Amygdala (tissue), 56 donors: ENCODE measurements around the gene AMDHD2.

Source experiments
- DNase-seq, 56 donors: peaks; one replicate each; lab custom pipeline; 2025; lab: John Stamatoyannopoulos, UW

The AMDHD2 gene

DNA sequence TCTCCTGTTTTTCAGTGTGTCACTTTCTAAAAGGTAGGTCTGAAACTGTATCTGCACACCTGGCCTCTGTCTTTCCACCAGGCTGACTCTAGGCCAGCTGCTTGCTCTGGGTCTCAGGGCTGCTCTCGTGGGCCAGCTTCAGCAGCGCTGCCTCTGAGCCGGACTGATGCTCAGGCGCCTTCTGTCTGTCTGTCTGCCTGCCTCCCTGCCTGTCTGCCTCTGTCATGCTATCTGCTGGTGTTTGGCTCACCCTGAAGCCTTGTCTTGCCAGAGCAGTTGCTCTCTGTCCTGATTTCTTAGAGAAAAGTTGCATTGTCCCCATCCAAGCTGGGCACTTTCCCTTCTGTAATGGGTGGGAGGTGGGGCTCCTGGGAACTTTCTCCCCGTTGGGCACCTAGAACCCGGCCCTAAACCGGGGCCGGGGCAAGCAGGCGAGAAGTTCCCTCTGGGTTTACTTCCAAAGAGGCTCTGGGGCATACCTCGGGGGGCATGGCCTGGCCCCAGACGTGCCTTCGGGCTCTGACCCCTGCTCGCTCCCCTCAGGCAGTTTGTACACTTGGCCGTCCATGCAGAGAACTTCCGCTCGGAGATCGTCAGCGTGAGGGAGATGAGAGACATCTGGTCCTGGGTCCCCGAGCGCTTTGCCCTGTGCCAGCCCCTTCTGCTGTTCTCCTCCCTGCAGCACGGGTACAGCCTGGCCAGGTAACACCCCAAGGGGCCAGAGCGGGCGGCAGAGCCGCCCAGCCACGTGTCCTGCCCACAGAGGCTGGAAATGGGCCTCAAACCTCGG, 22.3 kb upstream of the AMDHD2 start:
- no peak for DNase-seq

DNA sequence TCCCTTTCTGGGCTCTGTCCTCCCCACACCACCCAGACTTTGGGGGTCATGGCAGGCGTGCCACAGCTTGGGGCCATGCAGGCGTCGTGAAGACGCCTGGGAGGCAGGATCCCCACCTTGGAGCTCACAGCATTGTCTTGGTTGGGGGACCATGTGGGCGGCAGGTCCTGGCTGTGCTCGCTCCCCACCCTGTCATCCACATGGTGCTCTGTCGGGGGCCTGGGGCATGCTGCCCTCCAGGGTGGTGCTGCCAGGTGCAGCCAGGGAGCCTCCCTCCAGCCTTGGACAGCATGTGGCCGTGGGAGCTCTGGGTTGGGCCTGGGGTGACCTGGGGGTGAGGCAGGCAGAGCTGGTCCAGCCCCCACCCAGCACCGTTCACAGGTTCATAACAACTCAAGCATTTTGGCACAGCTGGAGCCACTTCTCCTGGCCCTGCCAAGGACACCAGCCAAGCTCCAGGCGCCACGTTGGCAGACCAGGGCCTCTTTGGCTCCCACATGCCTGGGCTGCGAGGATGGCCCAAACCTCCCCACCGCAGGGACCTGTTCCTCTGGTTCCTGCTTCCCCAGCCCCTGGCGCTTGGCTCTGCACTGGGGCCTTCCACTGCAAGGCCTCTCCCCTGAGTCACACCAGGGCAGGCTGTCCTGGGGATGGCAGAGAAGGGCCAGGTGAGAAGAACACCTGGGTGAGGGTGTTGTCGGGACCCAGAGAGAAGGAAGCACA, 21.5 kb upstream of the AMDHD2 start:
- no peak for DNase-seq

DNA sequence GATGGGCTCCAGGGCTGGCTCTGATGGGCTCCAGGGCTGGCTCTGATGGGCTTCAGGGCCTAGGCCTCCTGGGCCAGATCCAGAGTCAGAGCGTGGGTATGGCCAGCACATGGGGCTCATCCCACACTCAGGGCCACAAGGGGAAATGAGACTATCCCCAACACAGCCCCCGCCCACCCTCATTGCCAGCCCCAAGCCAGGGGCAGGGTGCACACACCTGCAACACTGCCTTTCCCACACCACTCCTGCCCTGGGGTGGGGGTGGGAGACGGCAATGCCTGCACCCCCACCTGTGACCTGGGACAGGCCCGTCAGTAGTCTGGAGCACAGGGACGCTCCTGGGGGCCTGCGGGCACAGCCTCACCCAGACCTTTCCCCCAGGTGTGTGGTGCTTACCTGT, 20.7 kb upstream of the AMDHD2 start:
- DNase-seq: no peak

DNA sequence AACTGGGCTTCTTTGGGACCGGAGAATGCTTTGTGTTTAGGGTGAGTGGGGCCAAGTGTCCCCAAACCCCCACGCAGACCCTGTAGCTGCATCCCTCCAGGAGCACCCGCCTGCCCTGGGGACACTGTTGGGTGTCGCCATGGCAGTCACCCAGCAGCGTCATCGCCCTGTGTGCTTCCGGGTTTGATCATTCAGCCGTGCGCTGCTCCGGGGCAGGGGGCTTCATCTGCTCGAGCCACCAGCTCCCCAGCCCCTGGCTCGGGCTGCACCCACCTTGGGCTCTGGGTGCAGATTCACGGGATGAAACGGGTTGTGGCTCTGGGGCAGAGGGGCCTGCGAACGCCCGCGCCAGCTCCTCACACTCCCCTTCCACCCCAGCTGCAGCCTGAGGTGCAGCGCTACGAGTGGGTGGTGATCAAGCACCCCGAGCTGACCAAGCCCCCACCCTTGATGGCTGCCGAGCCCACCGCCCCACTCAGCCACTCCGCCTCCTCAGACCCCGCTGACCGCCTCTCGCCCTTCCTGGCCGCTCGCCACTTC, 20.2 kb upstream of the AMDHD2 start:
- no peak for DNase-seq

DNA sequence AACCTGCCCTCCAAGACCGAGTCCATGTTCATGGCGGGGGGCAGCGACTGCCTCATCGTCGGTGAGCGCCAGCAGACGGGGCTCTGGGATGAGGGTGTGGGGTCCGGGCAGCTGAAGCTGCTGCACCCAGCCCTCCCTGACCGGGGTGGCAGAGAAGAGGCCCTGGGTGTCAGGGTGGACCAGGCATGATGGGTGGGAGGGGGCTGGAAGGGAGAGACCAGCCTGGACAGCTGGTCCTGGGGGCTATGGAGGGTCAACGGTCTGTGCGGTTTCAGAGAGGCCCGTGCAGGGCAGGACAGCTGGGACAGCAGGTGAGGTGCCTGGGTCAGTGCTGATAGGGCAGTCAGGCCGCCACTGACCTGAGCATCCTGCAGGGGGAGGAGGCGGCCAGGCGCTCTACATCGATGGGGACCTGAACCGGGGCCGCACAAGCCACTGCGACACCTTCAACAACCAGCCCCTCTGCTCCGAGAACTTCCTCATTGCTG, 19.7 kb upstream of the AMDHD2 start:
- DNase-seq: no peak

DNA sequence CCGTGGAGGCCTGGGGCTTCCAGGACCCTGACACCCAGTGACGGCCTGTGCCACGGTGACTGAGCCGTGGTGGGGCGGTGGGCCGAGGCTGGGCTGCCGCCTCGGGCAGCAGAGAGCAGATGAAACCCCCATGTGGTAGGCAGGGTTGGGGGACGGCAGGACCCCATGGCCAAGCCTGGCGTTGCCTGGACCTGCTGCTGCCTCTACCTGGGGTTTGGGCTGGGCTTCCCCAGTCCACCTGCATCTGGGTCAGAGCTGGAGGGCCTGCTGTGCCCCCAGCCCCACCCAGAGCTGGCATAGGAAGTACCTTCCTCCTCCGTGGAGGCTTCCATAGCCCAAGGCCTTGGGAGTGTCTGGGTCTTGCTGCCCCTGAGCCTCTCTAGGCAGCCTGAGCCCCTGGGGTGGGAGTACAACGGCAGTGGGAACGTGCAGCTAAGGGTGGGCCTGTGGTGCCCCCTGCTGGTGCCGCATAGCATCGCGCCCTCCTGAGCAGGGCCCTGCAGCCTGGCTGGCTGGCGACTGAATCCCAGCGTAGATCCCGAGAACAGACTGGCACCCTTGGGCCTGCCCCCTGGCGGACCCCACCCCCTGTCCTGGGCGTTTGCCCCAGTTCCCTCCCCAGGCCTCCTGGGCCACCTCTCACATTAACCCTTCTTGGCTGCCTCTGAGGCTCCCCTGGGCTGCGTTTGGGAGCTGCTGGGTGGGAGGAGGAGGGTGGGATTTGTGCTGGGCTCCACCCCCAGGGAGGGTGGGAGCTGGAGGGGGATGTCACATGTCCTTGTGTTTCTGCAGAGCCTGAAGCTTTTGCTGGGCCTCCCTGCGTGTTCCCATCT, 19.0 kb upstream of the AMDHD2 start:
- peak; percentile 53 to 97 (median 87) for DNase-seq

DNA sequence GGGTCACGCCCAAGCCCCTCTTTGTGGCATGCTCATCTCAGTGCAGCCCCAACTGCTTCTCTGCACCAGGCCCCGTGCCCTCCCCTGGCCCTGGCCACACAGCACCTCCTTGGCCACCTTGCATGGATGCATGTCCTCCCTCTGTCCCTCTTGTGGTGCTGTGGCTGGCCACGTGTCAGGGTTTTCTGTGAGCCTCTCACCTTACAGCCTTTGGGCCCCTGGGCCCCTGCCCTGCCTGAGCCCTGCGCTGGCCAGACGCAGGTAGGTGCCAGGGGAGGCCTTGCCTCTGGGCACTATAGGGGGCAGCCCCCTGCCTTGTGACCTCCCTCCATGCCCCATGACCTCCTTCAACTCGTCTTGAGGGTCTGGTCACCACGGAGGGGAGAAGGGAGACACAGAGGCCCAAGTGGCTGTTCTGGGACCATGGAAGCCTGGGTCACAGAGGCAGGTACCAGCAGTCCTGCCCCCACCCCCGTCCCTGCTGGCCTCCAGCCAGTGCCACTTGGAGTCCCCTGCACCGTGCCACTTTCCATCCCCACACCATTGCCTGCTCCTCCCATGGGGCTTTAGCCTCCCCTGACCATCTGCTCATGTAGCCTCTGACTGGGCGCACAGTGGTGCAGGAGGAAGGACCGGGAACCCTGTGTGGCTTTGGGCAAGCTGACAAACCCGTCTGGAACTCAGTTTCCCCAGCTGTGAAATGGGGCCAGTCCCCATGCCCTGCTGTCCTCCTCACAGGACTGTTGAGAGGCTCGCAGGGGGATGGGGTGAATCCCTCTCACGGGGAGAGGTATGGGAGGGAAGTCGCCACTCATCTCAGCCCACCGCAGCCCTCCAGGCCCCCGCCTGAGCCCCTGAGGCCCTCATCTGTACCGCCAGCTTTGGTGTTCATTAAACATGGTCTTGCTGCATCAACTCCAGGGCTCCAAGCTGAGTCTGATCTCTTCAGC, 17.9 kb upstream of the AMDHD2 start:
- DNase-seq: no peak

DNA sequence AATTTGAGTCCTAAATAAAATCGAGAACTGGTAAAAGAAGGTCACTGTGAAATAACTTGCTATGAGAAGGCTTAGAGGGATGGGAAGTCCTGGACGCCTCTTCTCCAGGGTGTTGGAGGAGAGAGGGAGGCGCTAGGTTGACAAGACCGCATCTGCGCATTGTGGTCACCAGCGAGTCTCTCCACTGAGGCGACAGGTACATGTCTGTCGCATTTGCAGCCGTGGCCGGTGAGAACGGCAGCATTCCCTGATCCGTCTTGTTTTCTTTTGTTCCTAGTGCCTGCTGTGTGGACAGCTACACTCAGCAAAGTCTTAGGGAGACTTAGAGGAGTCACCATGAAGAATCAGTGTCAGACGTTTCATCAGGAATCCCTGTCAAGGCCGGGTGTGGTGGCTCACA, 14.5 kb upstream of the AMDHD2 start:
- DNase-seq: no peak

DNA sequence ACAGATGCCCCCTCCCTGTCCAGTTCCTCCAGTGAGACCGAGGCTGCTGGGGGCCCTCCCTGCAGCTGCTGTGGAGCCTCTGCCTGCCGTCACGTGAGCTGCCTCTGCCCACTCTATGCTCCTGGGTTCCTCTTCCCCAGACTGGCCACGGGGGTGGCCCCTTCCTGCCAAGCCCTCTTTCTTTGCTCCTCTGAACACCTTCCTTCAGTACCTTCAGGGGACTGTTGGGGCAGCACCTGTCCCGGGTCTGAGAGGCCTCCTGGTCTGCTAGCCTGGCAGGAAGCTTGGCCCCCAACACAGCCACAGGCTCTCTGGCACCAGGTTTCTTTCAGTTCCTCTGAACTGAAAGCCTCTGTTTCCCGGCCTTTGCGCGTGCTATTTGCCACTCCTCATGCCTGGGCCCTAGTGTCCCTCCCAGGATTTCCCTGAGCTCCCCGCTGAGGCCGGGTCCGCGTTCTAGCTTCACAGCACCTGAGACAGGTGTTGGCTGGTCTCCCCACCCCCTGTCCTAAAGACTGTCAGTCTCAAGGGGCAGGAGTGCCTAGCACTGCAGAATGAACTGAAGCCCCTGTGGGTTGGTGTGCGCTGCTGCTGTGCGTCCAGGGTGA, 13.0 kb upstream of the AMDHD2 start:
- peak in 4 of 56 donors; percentile 9 to 33 (median 28) for DNase-seq

DNA sequence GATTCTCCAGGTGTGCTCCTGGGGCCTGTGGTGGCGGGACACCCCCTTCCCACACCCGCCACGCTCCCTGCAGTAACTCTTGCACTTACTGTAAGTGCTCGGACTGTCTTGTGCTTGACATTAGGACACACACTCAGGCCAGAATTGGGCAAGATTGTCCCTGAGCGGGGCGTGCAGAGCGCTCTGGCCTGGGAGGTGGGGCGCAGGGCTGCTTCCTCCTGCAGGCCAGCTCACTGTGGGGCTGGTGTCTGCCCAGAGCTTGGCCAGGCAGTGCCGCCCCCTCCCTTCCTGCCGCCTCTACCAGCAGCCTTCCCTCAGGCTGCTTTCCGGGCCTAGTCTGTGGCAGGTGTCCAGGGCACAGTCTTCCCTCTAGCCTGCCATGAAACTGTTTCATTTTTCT, 12.5 kb upstream of the AMDHD2 start:
- DNase-seq: no peak

DNA sequence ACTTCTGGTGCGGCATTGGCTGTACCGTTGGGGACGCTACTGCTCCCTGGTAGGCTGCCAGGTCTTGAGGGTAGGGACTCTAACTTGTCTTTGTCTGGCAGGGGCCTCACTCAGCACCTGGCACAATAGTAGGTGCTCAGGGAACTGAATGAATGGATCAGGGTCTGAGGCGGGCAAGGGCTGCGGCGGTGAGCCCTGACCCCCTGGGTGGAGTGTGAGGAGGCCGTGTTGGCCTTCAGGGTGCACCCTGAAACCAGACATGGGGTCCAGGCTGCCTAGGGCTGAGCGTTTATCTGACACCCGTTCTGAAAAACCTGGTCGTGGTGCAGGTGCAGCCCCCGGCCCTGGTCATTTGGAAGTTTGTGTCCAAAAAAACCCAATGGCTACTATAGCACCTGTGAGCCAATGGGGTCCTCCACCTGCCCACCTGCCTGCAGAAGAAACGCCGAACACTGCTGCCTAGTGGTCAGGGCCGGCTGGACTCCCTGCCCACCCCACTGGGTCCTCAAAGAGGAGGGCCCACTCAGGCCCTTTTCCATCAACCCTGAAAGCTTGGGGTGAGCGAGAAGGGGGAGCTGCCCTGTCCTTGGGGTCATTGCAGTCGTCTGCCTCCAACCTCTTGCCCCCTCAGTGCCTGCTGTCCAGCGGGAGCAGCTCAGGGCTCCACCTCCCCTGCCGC, 11.3 kb upstream of the AMDHD2 start:
- DNase-seq: no peak

DNA sequence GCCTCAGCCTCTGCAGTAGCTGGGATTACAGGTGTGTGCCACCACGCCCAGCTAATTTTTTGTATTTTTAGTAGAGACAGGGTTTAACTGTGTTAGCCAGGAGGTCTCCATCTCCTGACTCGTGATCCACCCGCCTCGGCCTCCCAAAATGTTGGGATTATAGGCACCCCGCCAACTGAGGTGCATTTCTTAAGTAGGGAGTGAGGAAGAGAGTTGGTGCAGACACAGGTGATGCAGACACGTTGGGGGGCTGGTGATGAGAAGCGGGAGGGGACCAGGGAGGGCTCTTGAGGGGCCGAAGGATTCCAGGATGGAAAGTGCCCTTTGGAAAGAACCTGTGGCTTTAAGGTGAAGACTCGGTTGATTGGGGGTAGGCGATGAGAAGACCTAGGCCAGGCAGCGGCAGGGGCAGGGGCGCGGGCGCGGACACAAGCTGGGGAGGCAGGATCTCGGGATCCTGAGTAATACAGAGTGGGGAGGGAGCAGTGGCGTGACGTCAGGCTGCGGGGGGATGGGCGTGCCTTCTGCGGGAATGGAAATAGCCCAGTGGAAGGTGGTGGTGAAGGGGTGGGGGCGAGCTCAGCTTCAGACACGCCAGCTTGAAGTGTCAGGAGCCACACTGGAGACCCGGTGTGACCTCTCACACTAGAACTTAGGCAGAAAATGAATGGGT, 8.9 kb upstream of the AMDHD2 start:
- peak in 21 of 56 donors; percentile 24 to 69 (median 38) for DNase-seq

DNA sequence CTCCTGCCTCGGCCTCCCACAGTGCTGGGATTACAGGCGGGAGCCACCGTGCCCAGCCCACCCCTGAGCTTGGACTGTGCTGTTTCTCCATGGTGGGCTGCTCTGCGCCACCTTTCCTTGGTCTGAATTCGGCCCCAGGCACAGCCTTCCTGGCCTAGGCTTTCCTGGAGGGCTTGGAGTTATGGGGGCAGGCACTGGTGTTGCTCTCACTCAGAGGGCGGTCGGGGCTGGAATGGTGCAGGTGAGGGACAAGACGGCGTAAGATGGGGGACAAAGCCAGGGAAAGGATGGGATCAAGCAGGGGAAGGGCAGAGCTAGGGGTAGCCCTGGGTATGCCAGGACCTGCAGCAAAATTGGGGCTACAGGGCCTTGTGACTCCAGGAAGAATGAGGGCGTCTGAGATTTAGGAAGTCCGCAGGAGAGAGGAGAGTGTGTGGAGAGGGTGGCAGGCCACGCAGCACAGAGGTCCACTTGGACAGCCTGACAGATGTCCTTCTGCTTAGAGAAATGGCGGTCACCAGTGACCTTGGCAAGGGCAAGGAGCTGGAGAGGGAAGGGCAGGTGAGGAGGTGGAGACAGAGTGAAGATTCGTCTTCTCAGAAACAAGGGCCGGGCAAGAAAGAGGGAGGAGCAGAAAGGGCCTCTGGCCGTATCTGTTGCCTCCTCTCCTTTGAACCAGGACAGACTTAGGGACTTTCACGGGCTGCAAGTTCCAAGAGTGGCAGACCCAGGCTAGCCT, 8.0 kb upstream of the AMDHD2 start:
- no peak for DNase-seq

DNA sequence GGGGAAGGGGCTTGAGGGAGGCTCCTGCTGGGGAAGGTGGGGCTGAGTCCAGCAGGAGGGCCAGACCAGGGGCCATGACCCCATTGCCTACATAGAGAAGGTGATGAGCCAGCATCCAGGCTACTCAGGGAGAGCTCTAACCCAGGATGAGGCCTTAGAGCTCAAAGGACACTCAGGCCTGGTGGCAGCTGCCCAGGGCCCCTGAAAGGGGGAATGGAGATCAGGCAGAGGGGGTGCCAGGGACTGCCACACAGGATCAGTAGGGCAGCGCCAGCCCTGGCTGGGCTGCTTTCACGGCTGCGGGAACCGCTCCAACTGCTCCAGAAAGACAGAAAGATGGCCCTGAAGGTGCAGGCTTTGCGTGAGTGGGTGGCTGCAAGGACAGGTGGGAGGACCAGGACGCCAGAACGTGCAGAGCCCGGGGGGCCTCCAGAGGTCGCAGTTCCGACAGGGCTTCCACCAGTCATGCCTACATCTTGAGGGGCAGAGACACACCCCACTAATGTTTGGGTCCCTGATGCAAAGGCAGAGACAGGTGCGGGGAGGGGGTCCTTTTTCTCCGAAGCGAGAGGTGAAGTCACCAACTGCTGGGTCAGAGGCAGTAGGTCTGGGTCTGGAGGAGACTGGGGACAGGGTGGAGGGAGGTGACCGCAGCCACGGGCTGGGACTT, 7.3 kb upstream of the AMDHD2 start:
- DNase-seq: peak in 1 of 56 donors; percentile 8

DNA sequence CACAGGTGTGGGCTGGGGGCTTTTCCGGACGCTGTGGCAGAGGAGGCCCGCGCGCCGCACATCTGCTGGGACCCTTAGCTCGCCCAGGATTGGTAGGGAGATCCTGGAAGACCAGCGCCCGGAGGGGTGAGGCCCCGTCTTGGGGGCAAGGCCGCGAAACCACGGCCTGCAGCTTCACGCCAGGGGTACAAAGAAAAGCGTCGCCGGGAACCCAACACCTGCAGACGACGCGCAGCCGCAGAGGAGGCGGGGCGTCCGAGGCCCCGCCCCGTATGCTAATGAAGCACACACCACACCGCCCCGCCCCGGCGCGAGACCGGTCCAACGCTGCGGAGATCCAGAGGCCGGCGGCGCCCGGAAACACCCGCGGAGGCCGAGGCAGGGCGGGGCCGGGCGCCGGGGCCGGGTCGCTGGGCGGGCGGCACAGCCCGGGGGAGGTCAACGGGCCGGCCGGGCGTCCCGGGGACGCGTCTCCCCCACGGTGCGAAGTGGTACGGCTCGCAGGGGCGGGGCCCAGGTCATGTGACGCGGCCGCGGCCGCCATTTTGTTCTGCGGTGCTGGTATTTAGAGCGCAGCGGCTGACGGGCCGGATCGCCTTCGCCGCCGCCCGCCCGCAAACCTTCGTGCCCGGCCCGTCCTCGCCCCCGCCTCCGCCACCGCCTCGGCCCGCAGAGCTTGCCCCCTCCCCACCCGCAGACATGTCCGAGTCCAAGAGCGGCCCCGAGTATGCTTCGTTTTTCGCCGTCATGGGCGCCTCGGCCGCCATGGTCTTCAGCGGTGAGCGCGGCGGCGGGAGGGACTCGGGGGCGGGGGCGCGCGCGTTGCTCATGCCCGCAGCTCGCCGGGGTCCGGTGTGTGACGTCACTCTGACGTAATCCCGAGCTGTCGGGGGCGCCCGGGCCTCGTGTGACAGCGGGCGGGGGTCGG, 6.5 kb upstream of the AMDHD2 start, which contains the start of gene ATP6V0C:
Gene ATP6V0C, plus strand, starts transcription at position 548 of the 928 bp plus-strand sequence. Its CDS starts 152 bp downstream, at position 700.
- DNase-seq: peak; percentile 52 to 97 (median 89)
